Gastroesophageal sphincter (tissue), 4 donors: ENCODE data around the gene BAD. TPM values are rescaled to one million over a fixed set of nuclear protein-coding genes. Genes with fewer than 3 reads are reported as not detected.

ENCODE experiments used
- ATAC-seq: fragments of 150-250 bp; one replicate; pipeline ENCODE4 v1.9.1; 2016; ENCODE audit warnings: mild to moderate bottlenecking, moderate library complexity
- H3K27ac ChIP-seq, 4 donors: fragments of 200-600 bp; sonication (generic) in 3 of 4; 1 replicate in 3 of 4; 2 replicates in 1 of 4; pipeline ENCODE4 v1.5.1; 2016 to 2019
- H3K27me3 ChIP-seq: fragments of 200-600 bp; sonication (generic); one replicate; pipeline ENCODE4 v1.5.1; 2019
- H3K36me3 ChIP-seq, 2 donors: fragments of 200-600 bp; sonication (generic); one replicate each; pipeline ENCODE4 v1.5.1; 2019; ENCODE audit warnings: control low read depth in 1 of 2
- H3K4me1 ChIP-seq, 3 donors: fragments of 200-600 bp; sonication (generic); 1 replicate in 2 of 3; 2 replicates in 1 of 3; pipeline ENCODE4 v1.5.1; 2016 to 2019; ENCODE audit warnings: control low read depth in 2 of 3
- H3K4me3 ChIP-seq, 2 donors: fragments of 200-600 bp; sonication (generic); one replicate each; pipeline ENCODE4 v1.5.1; 2019; ENCODE audit warnings: mild to moderate bottlenecking in 1 of 2, moderate library complexity in 1 of 2
- H3K9me3 ChIP-seq, 3 donors: fragments of 200-600 bp; sonication (generic); one replicate each; pipeline ENCODE4 v1.5.1; 2017 to 2019; ENCODE audit warnings: control low read depth in 2 of 3
- EP300 ChIP-seq: sonication (generic); formaldehyde crosslinking; IDR thresholded peaks from one replicate; pipeline ENCODE4 v1.6.1; 2017; ENCODE audit warnings: antibody characterized with exemption, mild to moderate bottlenecking
- POLR2A ChIP-seq, 2 donors: fragments of 450-650 bp; IDR thresholded peaks; one replicate each; pipeline ENCODE4 v1.6.1; 2017; ENCODE audit warnings: antibody characterized with exemption in 2 of 2, mild to moderate bottlenecking in 2 of 2, moderate library complexity in 1 of 2
- POLR2AphosphoS5 ChIP-seq: sonication (generic); formaldehyde crosslinking; IDR thresholded peaks from one replicate; pipeline ENCODE4 v1.6.1; 2017; ENCODE audit warnings: antibody characterized with exemption
- WGBS, 2 donors: methylation state at CpG; one replicate each; pipeline ENCODE4 v1.1.5; 2018; ENCODE audit warnings: low coverage in 1 of 2; 5-methylcytosine and 5-hydroxymethylcytosine counted together
- total RNA-seq, 4 donors: library from RNA; depleted of rRNA; stranded (reverse); fragments of >200 nt; gene quantifications; one replicate each; pipeline ENCODE4 v1.1.0, GENCODE V29; 2016
- TF ChIP-seq, protein P1 (sequence below), 4 experiments: fragments of 200-600 bp in 2 of 4; fragments of 450-650 bp in 2 of 4; sonication (generic) in 1 of 4; IDR thresholded peaks; one replicate each; pipeline ENCODE4 v1.5.1; 2017 to 2019; ENCODE audit warnings: antibody characterized with exemption in 4 of 4, mild to moderate bottlenecking in 2 of 4, moderate library complexity in 2 of 4

BAD gene
- total RNA-seq, 4 donors from 2014 or later, result 97.1 to 156 (median 135) TPM

GRCh38 chr11:64304316-64305072, 20.0 kb upstream of the BAD start:
- peaks cover 38% of the 10 kb centered on the region for H3K27me3 ChIP-seq
- peak overlapping the region; percentile 88 to 96 (median 94) for H3K27ac ChIP-seq
- H3K9me3 ChIP-seq, result no peaks in the 10 kb centered on the region
- WGBS, 2 donors, result 0 to 1% methylated on average over 3 to 19 of the region's 46 CpGs
- peak in 1 of 2 donors; percentile 24 for TF ChIP-seq POLR2A (IDR thresholded peaks at IDR 0.05)
- TF ChIP-seq, protein P1, sequence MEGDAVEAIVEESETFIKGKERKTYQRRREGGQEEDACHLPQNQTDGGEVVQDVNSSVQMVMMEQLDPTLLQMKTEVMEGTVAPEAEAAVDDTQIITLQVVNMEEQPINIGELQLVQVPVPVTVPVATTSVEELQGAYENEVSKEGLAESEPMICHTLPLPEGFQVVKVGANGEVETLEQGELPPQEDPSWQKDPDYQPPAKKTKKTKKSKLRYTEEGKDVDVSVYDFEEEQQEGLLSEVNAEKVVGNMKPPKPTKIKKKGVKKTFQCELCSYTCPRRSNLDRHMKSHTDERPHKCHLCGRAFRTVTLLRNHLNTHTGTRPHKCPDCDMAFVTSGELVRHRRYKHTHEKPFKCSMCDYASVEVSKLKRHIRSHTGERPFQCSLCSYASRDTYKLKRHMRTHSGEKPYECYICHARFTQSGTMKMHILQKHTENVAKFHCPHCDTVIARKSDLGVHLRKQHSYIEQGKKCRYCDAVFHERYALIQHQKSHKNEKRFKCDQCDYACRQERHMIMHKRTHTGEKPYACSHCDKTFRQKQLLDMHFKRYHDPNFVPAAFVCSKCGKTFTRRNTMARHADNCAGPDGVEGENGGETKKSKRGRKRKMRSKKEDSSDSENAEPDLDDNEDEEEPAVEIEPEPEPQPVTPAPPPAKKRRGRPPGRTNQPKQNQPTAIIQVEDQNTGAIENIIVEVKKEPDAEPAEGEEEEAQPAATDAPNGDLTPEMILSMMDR (IDR thresholded peaks at IDR 0.05), result peak in 3 of 4 experiments; percentile 89 to 90 (median 89)
- no peak for TF ChIP-seq POLR2AphosphoS5
- no peak for TF ChIP-seq EP300
- peaks cover 0 to 7% of the 10 kb centered on the region in 2 donors for H3K36me3 ChIP-seq
- ATAC-seq, result peak; percentile 52
- peak overlapping the region; percentile 51 to 85 for H3K4me3 ChIP-seq
- peaks cover 0 to 67% (median 27%) of the 10 kb centered on the region in 3 donors for H3K4me1 ChIP-seq

DNA sequence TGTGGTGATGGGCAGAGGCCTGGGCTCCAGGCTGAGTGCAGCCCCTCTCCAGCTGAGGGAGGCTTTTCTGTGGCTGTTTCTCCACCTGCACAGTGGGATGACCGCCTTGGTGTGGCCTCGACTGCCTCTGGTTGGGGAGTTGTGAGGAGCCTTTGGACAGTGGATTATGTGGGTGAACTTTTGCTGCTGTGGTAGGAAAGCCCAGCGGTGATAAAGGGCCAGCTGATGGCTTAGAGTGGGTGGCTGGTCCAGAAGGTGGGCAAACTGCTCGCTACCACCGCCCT, 19.5 kb upstream of the BAD start:
- ATAC-seq, result no peak
- peaks cover 0 to 7% of the 10 kb centered on the region in 2 donors for H3K36me3 ChIP-seq
- peaks cover 43% of the 10 kb centered on the region for H3K27me3 ChIP-seq
- peak overlapping the region; percentile 51 to 85 for H3K4me3 ChIP-seq
- WGBS, 2 donors, result 0 to 46% methylated on average over 1 to 2 of the region's 5 CpGs
- TF ChIP-seq, protein P1 (IDR thresholded peaks at IDR 0.05), result no peak
- TF ChIP-seq POLR2A (IDR thresholded peaks at IDR 0.05), result no peak
- no peak for TF ChIP-seq POLR2AphosphoS5
- TF ChIP-seq EP300, result no peak
- peaks cover 0 to 72% (median 28%) of the 10 kb centered on the region in 3 donors for H3K4me1 ChIP-seq
- peak overlapping the region; percentile 88 to 96 (median 94) for H3K27ac ChIP-seq
- no peaks in the 10 kb centered on the region for H3K9me3 ChIP-seq

- whole genome bisulfite sequencing, 2 donors, result 60 to 71% methylated on average over 5 of the region's 13 CpGs
- Histone ChIP-seq H3K9me3 (no peaks in the 10 kb centered on the region), H3K36me3 (peaks cover 0 to 7% of the 10 kb centered on the region in 2 donors), H3K27me3 (peaks cover 49% of the 10 kb centered on the region), H3K4me3 (peak overlapping the region in 1 of 2 donors; percentile 85), H3K4me1 (peaks cover 0 to 74% (median 28%) of the 10 kb centered on the region in 3 donors), H3K27ac (peak overlapping the region; percentile 88 to 96 (median 94))
- TF ChIP-seq POLR2AphosphoS5 (no peak), EP300 (no peak), POLR2A (IDR thresholded peaks at IDR 0.05) (no peak)
- TF ChIP-seq, protein P1 (IDR thresholded peaks at IDR 0.05), result no peak
- ATAC-seq, result no peak
These were observed 18.9 kb upstream of the BAD start for GRCh38 chr11:64303109-64304031.

GRCh38 chr11:64299847-64300648, 15.6 kb upstream of the BAD start, which contains the start of gene CATSPERZ:
Gene CATSPERZ (plus strand): TSS chr11:64300358. CDS start chr11:64300411, 53 bp downstream.
- H3K4me1 ChIP-seq, result peaks cover 0 to 51% (median 17%) of the 10 kb centered on the region in 3 donors
- no peaks in the 10 kb centered on the region for H3K36me3 ChIP-seq
- H3K9me3 ChIP-seq, result no peaks in the 10 kb centered on the region
- H3K27ac ChIP-seq, result peak within 1 kb of the TSS in 2 of 4 donors; percentile 55 to 64
- H3K27me3 ChIP-seq, result peaks cover 82% of the 10 kb centered on the region
- TF ChIP-seq, protein P1 (IDR thresholded peaks at IDR 0.05), result no peak
- no peak for TF ChIP-seq POLR2A (IDR thresholded peaks at IDR 0.05)
- no peak for TF ChIP-seq EP300
- TF ChIP-seq POLR2AphosphoS5, result no peak
- ATAC-seq, result no peak
- 0% methylated on average over 4 to 6 of the region's 54 CpGs for WGBS, 2 donors
- peak within 1 kb of the TSS; percentile 17 to 53 for H3K4me3 ChIP-seq
